HG02642 (cell line): ENCODE data around the gene PCLAF.
"Not testable (repeated sequence)": the region's sequence is repeated elsewhere in the genome, so short reads cannot be mapped to it uniquely, and the experiment has no call there.

Experiments
- ATAC-seq: cut with Tn5 transposase; IDR thresholded peaks from one replicate; pipeline ENCODE4 v1.9.1; 2021; ENCODE audit warnings: mild to moderate bottlenecking; ENCODE audit not compliant: unreplicated experiment, poor library complexity

Gene PCLAF, protein sequence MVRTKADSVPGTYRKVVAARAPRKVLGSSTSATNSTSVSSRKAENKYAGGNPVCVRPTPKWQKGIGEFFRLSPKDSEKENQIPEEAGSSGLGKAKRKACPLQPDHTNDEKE

DNA sequence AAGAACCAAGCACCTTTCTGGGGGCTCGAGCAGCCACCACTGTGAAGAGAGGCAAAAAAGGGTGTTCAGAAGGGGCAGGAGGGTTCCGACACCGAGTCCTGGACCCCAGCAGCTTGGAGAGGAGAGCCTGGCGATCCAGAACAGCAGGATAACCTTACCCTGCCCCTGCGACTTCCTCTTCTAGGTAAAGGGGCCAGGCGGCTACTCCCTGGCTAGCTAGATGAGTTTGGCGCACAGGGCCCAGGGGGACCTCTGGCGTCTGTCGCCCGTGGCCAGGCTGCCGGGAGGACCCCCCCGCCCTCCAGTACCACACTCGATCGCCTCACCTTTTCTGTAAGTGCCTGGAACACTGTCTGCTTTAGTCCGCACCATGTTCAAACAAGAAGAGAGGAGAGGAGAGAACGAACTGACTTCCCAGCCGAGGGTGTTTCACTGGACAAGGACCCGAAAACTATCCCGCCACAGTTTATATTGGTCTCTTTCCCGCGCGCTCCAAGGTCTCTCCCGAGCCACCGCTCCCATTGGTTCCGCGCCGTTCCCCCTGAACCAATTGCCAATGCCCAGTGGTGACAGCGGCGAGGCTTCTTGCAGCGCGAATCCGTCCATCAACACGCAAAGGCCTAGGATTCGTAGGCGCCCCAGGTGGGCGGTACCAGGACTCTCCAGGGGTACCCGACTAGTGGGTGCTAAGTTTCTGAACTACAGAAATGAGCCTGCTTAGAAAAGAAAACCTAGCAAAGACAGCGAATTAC, at the start of gene PCLAF:
Gene PCLAF, minus strand, starts transcription at position 442 of the 752 bp plus-strand sequence. Its CDS starts 70 bp downstream, at position 372.
- peak; percentile 98 for ATAC-seq

- no peak for ATAC-seq
Measured at GRCh38 chr15:64430000-64430735, 48.9 kb upstream of the PCLAF start.

DNA sequence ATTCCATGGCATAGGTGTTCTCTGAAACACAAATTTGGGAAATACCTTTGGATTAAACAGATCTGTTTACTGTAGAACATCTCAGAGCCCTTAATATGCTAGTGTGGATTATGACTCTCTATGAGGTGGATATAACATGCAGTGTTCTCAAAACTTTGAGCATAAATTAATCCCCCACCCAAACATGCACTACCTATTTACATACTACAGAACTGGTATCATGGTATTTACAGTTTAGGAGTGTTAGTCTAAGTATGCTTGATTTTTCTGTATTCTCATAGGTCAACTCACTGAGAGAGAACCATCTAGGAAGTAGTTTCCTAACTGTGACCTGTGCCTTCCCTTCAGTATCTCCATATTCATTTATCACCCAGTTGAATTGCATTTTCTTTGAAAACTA, 48.2 kb upstream of the PCLAF start:
- ATAC-seq, result no peak

- no peak for ATAC-seq
Measured at GRCh38 chr15:64426845-64427465, 45.7 kb upstream of the PCLAF start.

- ATAC-seq, result no peak
Measured at GRCh38 chr15:64425221-64425620, 44.0 kb upstream of the PCLAF start.

- ATAC-seq, result no peak
Measured at GRCh38 chr15:64423970-64424369, 42.7 kb upstream of the PCLAF start.

GRCh38 chr15:64422697-64423096, 41.5 kb upstream of the PCLAF start:
- ATAC-seq, result no peak

DNA sequence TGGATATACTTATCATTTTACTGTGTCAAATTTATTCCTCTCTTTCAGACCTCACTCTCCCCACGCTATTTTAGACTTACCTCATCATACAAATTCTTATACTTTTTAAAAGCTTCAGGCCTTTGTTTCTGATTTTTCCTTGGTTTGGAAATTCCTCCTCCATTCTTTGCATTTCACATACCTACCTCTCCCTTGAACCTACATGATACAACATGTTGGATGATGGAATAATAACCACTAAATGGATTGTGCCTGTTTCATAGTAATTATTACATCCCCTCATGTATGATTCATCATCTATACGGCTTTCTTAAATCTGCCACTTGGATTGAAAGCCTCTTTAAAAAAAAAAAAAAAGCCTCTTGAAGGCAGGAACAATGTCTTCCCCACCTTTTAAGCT, 31.0 kb upstream of the PCLAF start:
- ATAC-seq, result no peak

- ATAC-seq, result no peak
Measured at GRCh38 chr15:64400583-64400982, 19.3 kb upstream of the PCLAF start.

- no peak for ATAC-seq
Measured at GRCh38 chr15:64398575-64398974, 17.3 kb upstream of the PCLAF start.

DNA sequence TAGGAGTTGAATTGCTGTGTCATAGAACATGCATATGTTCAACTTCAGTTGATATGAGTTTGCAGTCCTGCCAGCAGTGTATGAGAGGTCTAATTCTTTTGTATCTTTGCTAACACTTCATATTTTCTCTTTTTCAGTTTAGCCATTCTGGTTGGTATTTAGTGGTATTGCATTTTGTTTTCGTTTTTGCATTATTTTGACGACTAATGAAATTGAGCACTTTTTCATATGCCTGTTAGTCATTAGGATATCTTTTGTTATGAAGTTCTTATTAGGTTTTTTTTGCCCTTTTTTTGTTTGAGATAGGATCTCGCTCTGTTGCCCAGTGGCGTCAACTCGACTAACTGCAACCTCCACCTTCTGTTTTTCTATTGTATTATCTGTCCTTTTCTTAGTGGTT, 15.5 kb upstream of the PCLAF start:
- no peak for ATAC-seq

DNA sequence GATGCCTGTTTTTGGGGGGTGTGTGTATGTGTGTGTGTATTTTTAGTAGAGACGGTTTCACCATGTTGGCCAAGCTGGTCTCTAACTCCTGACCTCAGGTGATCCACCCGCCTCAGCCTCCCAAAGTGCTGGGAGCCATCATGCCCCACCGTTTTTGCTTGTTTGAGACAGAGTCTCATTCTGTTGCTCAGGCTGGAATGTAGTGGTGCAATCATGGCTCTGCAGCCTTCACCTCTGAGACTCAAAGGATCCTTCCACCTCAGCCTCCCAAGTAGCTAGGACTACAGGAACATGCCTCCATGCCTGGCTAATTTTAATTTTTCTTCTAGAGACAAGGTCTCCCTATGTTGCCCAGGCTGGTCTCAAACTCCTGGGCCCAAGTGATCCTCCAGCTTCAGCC, 11.2 kb upstream of the PCLAF start:
- not testable (repeated sequence) for ATAC-seq

DNA sequence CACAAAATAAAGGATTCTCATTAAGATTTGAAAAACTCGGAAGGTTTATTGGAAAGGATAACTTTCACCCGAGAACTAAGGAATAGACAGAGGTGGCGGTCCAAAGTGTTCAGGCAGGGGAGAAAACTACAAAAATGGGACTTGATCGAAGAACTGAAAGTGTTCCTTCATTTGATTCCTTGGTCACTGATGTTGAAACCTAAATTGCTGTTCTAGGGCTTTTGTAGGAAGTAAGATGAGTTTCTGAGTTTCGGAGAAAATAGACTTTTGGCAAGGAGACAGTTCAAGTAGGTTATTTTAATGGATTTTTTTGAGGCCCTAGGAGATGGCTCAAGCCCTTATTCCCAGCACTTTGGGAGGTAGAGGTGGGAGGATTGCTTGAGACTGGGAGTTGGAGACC, 7.8 kb upstream of the PCLAF start:
- ATAC-seq, result no peak

- peak; percentile 97 for ATAC-seq
Measured at GRCh38 chr15:64387562-64388168, 6.4 kb upstream of the PCLAF start, which contains the start of gene TRIP4. Gene TRIP4, plus strand, starts transcription at chr15:64387836. Its CDS starts 28 bp downstream, at chr15:64387864.

GRCh38 chr15:64386291-64386690, 5.0 kb upstream of the PCLAF start:
- no peak for ATAC-seq

- no peak for ATAC-seq
Measured at GRCh38 chr15:64383760-64384159, 2.5 kb upstream of the PCLAF start.

DNA sequence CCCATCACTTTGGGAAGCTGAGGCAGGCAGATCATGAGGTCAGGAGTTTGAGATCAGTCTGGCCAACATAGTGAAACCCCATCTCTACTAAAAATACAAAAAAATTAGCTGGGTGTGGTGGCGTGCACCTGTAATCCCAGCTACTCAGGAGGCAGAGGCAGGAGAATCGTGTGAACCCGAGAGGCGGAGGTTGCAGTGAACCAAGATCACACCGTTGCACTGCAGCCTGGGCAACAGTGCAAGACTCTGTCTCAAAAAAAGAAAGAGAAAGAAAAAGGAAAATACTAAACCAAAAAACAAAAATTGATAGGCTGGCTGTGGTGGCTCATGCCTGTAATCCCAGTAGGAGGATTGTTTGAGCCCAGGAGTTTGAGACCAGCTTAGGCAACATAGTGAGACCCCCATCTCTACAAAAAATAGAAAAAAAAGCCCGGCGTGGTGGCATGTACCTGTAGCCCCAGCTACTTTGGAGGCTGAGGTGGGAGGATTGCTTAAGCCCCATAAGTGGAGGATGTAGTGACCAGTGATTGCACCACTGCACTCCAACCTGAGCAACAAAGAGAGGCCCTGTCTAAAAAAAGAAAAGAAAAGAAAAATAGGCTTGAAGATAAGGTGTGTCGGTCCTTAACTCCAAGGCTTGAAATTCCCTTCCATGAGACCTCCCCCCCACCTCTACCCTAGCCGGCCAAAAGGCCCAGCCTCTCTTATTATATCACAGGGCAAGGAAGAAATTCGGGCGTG, 941 bp downstream of the PCLAF start:
- ATAC-seq, result not testable (repeated sequence)

- no peak for ATAC-seq
Measured at GRCh38 chr15:64379216-64379960, 1.9 kb downstream of the PCLAF start.

DNA sequence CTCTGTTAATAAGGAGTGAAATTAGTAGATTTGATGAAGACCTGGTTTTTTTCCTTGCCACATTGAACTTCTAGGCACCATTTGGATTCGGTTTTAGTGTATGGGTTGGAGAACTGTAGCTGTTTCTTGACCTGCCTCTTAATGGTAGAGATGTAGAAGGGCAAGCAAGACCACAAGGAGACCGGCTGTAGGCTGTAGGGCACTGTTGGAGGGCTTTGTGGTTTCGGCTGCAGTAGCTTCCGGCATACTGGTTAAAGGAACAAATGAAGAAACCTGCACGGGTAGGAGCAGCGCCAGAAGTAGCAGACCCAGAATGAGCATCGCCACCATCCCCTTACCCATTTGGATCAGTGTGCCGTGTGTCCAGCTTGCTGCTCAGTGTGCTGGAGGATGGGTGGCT, 7.9 kb downstream of the PCLAF start:
- ATAC-seq, result no peak
